GM23248 (cell line): ENCODE results near the gene MAGEA4.

Experiments
- EZH2 ChIP-seq: fragments of 200-600 bp; sonication (generic); IDR thresholded peaks from 2 replicates; pipeline ENCODE4 v1.6.1; 2018; ENCODE audit warnings: antibody characterized with exemption, mild to moderate bottlenecking; ENCODE audit not compliant: insufficient read depth, poor library complexity, severe bottlenecking
- EZH2phosphoT487 ChIP-seq: fragments of 200-600 bp; sonication (generic); IDR thresholded peaks from 2 replicates; pipeline ENCODE4 v1.6.1; 2018; ENCODE audit warnings: antibody characterized with exemption, moderate library complexity, mild to moderate bottlenecking, low read depth; ENCODE audit not compliant: insufficient read depth

- TF ChIP-seq EZH2 (no peak), EZH2phosphoT487 (no peak)
Measured at GRCh38 chrX:151896734-151897474, 15.8 kb upstream of the MAGEA4 start.
